Keratinocyte (primary cell): ENCODE data around the gene PTPMT1.

Experiments
- CTCF ChIP-seq, 3 experiments: IDR thresholded peaks in 1 of 3; conservative IDR thresholded peaks in 1 of 3; optimal IDR thresholded peaks in 1 of 3; 2 replicates in 2 of 3; 3 replicates in 1 of 3; pipeline versions ENCODE3 to v1.5.1; 2011; ENCODE audit warnings: low read length in 3 of 3, mild to moderate bottlenecking in 3 of 3, moderate library complexity in 2 of 3, control low read depth in 1 of 3, inconsistent platforms in 1 of 3; ENCODE audit not compliant: insufficient read depth in 2 of 3; ENCODE audit errors: extremely low read depth in 1 of 3
- EZH2 ChIP-seq: IDR thresholded peaks from one replicate; pipeline ENCODE4 v1.6.1; 2012; ENCODE audit warnings: inconsistent platforms, mild to moderate bottlenecking, low read length, moderate library complexity

- TF ChIP-seq CTCF (optimal IDR thresholded peaks at IDR 0.05 in 1 of 3, IDR thresholded peaks at IDR 0.05 in 1 of 3, conservative IDR thresholded peaks at IDR 0.05 in 1 of 3; ENCODE audit: extremely low read depth in 1 of 3, insufficient read depth in 2 of 3, low read length in 3 of 3): no peak
- no peak for TF ChIP-seq EZH2
Measured at GRCh38 chr11:47611348-47611794, 46.0 kb downstream of the PTPMT1 start.
